Liver (tissue), 3 donors: ENCODE measurements around the gene CRIP1.

Experiments
- GABPA ChIP-seq, 2 donors: IDR thresholded peaks in 1 of 2; conservative IDR thresholded peaks in 1 of 2; 2 replicates each; pipeline ENCODE4 v1.6.1; 2016; ENCODE audit warnings: antibody characterized with exemption in 2 of 2, mild to moderate bottlenecking in 1 of 2, moderate library complexity in 1 of 2
- HNF4A ChIP-seq, 2 donors: conservative IDR thresholded peaks; 2 replicates each; pipeline ENCODE4 v1.6.1; 2016; ENCODE audit warnings: antibody characterized with exemption in 2 of 2, mild to moderate bottlenecking in 2 of 2
- JUND ChIP-seq, 2 donors: IDR thresholded peaks; 2 replicates each; pipeline ENCODE4 v1.6.1; 2016; ENCODE audit warnings: antibody characterized with exemption in 2 of 2
- NR2F2 ChIP-seq: IDR thresholded peaks from 2 replicates; pipeline ENCODE4 v1.6.1; 2016; ENCODE audit warnings: antibody characterized with exemption
- TF ChIP-seq, protein P1 (sequence below): fragments of 150-350 bp; IDR thresholded peaks from 2 replicates; pipeline ENCODE4 v1.5.1; 2017; ENCODE audit warnings: improper control_type of control experiment, low read depth, low read length; ENCODE audit not compliant: missing input control
- TF ChIP-seq, protein P2 (sequence below): IDR thresholded peaks from 2 replicates; pipeline ENCODE4 v1.6.1; 2016; ENCODE audit warnings: antibody characterized with exemption
- TF ChIP-seq, protein P3 (sequence below): IDR thresholded peaks from 2 replicates; pipeline ENCODE4 v1.6.1; 2016; ENCODE audit warnings: antibody characterized with exemption, mild to moderate bottlenecking
- donor health status: healthy.
- donor health status: healthy.

DNA sequence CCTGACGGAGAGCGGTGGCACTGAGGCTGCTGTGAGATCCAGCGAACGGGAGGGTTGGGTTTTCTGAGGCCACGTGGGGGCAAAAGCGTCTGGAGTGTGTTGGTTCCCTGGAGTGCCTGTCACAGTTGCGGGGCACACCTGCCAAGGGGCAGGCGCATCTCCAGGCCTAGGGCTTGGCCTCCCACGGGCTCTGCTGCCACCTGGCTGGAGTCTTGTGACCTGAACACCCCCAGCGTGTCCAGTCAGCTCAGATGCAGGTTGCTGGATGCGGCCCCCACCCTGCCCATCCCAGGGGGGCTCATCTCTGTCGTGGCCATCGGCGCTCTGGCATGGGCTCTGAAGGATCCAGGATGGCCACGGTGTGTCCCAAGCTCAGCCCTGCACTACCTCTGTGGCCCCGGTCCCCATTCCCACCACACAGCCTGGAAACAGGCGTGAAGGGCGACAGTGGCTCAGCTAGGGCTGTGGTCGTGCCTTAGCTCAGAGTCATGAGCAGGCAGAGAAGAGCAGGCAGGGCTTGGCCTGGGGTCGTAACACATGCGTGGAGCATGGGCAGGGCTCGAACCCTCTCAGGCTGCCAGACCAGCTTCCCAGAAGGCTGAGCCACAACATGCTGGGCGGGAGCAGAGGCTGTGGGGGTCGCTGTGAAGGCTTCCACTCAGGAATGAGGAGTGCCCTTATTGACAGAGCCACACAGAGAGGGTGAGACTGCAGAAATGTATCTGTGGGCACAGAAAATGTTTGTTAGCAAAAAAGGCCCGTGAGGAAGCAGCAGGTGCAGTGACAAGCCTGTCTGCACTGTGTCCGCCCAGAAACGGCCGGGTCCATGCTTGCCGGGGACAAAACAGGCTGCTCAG, 35.6 kb upstream of the CRIP1 start:
- TF ChIP-seq, protein P1, sequence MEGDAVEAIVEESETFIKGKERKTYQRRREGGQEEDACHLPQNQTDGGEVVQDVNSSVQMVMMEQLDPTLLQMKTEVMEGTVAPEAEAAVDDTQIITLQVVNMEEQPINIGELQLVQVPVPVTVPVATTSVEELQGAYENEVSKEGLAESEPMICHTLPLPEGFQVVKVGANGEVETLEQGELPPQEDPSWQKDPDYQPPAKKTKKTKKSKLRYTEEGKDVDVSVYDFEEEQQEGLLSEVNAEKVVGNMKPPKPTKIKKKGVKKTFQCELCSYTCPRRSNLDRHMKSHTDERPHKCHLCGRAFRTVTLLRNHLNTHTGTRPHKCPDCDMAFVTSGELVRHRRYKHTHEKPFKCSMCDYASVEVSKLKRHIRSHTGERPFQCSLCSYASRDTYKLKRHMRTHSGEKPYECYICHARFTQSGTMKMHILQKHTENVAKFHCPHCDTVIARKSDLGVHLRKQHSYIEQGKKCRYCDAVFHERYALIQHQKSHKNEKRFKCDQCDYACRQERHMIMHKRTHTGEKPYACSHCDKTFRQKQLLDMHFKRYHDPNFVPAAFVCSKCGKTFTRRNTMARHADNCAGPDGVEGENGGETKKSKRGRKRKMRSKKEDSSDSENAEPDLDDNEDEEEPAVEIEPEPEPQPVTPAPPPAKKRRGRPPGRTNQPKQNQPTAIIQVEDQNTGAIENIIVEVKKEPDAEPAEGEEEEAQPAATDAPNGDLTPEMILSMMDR: no peak
- TF ChIP-seq NR2F2: no peak
- TF ChIP-seq, protein P2, sequence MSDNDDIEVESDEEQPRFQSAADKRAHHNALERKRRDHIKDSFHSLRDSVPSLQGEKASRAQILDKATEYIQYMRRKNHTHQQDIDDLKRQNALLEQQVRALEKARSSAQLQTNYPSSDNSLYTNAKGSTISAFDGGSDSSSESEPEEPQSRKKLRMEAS: no peak
- TF ChIP-seq, protein P3, sequence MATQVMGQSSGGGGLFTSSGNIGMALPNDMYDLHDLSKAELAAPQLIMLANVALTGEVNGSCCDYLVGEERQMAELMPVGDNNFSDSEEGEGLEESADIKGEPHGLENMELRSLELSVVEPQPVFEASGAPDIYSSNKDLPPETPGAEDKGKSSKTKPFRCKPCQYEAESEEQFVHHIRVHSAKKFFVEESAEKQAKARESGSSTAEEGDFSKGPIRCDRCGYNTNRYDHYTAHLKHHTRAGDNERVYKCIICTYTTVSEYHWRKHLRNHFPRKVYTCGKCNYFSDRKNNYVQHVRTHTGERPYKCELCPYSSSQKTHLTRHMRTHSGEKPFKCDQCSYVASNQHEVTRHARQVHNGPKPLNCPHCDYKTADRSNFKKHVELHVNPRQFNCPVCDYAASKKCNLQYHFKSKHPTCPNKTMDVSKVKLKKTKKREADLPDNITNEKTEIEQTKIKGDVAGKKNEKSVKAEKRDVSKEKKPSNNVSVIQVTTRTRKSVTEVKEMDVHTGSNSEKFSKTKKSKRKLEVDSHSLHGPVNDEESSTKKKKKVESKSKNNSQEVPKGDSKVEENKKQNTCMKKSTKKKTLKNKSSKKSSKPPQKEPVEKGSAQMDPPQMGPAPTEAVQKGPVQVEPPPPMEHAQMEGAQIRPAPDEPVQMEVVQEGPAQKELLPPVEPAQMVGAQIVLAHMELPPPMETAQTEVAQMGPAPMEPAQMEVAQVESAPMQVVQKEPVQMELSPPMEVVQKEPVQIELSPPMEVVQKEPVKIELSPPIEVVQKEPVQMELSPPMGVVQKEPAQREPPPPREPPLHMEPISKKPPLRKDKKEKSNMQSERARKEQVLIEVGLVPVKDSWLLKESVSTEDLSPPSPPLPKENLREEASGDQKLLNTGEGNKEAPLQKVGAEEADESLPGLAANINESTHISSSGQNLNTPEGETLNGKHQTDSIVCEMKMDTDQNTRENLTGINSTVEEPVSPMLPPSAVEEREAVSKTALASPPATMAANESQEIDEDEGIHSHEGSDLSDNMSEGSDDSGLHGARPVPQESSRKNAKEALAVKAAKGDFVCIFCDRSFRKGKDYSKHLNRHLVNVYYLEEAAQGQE: no peak
- no peak for TF ChIP-seq JUND (IDR thresholded peaks at IDR 0.05)
- TF ChIP-seq HNF4A (conservative IDR thresholded peaks at IDR 0.05): no peak
- no peak for TF ChIP-seq GABPA (IDR thresholded peaks at IDR 0.05 in 1 of 2, conservative IDR thresholded peaks at IDR 0.05 in 1 of 2)
